Measurements from ENCODE around the gene TBC1D5. TPM values are rescaled to one million over a fixed set of nuclear protein-coding genes. Genes with fewer than 3 reads are reported as not detected.
A peak's percentile ranks its signal among the peaks of the same experiment; 100 is the strongest.

TBC1D5 gene
- total and polyA plus RNA-seq, 10 donors = 6.4 to 140 (median 97.1) TPM

DNA sequence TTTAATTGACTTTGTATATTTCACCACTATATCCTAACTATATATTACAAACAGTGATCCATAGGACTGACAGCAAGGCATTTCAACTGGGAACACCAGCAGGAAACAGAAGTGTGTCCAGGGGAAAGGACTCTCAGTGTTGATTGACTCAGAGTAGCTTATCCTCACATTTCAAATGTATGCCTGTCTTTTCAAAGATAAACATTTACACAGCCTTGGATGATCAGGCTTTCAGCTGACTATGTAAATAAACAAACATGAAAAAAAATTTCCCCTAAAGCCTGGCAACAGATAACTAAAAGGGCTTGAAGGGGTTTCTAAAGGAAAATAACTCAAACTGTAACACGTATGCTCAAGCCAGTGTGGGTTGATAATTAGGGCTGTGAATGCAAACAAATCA lies 321.8 kb downstream of the TBC1D5 start:
- no peak overlapping the region for H3K27ac ChIP-seq
- no peaks in the 10 kb centered on the region for H3K36me3 ChIP-seq
- 92 to 98% (median 97%) methylated on average over 1 of the region's 1 CpG for WGBS, 5 donors
- no peaks in the 10 kb centered on the region for H3K27me3 ChIP-seq (replicated peaks in 1 of 7)
- TF ChIP-seq, protein P1, sequence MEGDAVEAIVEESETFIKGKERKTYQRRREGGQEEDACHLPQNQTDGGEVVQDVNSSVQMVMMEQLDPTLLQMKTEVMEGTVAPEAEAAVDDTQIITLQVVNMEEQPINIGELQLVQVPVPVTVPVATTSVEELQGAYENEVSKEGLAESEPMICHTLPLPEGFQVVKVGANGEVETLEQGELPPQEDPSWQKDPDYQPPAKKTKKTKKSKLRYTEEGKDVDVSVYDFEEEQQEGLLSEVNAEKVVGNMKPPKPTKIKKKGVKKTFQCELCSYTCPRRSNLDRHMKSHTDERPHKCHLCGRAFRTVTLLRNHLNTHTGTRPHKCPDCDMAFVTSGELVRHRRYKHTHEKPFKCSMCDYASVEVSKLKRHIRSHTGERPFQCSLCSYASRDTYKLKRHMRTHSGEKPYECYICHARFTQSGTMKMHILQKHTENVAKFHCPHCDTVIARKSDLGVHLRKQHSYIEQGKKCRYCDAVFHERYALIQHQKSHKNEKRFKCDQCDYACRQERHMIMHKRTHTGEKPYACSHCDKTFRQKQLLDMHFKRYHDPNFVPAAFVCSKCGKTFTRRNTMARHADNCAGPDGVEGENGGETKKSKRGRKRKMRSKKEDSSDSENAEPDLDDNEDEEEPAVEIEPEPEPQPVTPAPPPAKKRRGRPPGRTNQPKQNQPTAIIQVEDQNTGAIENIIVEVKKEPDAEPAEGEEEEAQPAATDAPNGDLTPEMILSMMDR (IDR thresholded peaks at IDR 0.05 in 8 of 11, conservative IDR thresholded peaks at IDR 0.05 in 3 of 11) = no peak
- no peak for TF ChIP-seq POLR2A (IDR thresholded peaks at IDR 0.05)
- TF ChIP-seq POLR2AphosphoS5 (IDR thresholded peaks at IDR 0.05) = no peak
- no peak overlapping the region for H3K4me3 ChIP-seq
- H3K4me1 ChIP-seq = no peaks in the 10 kb centered on the region
- H3K9me3 ChIP-seq = no peaks in the 10 kb centered on the region
- intact Hi-C loops (cut with DNase I; ENCODE audit: low total_unique reads) = no loop called here
- DNase-seq = no peak

DNA sequence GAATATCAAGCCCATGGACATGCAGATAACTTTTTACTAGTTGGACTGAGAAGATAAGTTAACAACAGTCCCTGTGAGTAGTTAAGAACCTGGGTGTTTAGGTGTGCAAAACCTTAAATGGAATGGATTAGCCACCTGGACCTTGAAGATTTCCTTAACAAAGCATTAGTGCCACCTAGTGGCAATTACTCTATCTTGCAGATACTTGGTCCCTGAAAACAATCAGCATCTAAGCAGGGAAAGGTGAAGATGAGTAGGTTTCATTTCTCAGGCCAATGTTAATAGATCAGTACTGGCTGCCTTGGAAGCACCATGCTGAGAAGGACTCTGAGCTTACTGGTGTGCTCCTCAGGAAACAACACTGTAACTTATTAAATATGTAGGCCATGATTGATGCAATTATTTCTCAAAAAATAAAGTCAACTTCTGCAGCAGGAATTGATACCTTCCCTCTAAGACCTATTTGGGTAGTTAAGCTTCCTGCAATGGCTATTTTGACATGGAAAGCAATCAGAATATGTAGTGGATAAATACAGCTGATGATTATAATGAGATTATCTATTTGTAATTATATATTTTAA lies 329.4 kb downstream of the TBC1D5 start:
- DNase-seq = no peak
- Histone ChIP-seq H3K4me1 (no peaks in the 10 kb centered on the region), H3K36me3 (no peaks in the 10 kb centered on the region), H3K9me3 (no peaks in the 10 kb centered on the region), H3K4me3 (no peak overlapping the region), H3K27me3 (replicated peaks in 1 of 7) (no peaks in the 10 kb centered on the region), H3K27ac (no peak overlapping the region)
- TF ChIP-seq POLR2AphosphoS5 (IDR thresholded peaks at IDR 0.05) = no peak
- TF ChIP-seq, protein P1 (IDR thresholded peaks at IDR 0.05 in 8 of 11, conservative IDR thresholded peaks at IDR 0.05 in 3 of 11) = peak; percentile 43 to 84 (median 80)
- intact Hi-C loops (cut with DNase I; ENCODE audit: low total_unique reads) = loop anchor here (5.0 kb wide), 2 partner anchors 156 to 811 kb away; no protein-coding TSS in a partner anchor

DNA sequence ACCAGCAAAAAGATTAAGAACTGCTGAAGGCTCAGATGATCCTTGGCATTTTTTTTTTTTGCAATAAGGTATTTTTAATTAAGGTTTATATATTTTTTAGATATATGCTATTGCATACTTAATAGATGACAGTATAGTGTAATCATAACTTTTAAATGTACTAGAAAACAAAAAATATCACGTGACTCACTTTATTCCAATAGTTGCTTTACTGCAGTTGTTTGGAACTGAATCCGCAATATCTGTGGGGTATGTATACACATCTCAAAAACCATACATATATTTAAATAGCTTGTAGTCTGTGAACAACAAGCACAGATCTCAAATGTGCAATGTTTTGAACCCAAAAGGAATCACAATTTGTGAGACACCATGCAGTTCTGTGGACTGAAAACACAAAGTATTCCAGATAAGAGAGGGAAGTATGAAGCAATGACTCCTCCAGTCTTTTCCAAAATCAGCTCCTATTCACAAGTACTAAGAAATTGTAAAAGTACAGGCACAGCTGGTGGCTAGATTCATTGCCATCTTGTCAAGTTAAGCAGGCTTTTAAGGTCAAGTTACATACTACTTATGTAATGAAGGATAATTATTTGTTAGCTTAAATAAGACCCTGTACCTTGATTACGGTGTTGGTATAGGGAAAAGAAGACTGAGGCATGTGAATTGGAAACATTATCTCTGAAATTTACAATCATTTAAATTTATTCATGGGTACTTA lies 331.1 kb downstream of the TBC1D5 start:
- Histone ChIP-seq H3K27ac (no peak overlapping the region), H3K4me3 (no peak overlapping the region), H3K4me1 (no peaks in the 10 kb centered on the region), H3K9me3 (no peaks in the 10 kb centered on the region), H3K36me3 (peaks cover 0 to 3% (median 0%) of the 10 kb centered on the region in 6 donors), H3K27me3 (replicated peaks in 1 of 7) (no peaks in the 10 kb centered on the region)
- no peak for DNase-seq
- TF ChIP-seq POLR2A (IDR thresholded peaks at IDR 0.05) = no peak
- TF ChIP-seq, protein P1 (IDR thresholded peaks at IDR 0.05 in 8 of 11, conservative IDR thresholded peaks at IDR 0.05 in 3 of 11) = no peak
- TF ChIP-seq POLR2AphosphoS5 (IDR thresholded peaks at IDR 0.05) = no peak
- intact Hi-C loops (cut with DNase I; ENCODE audit: low total_unique reads) = loop anchor here (5.0 kb wide), 2 partner anchors 154 to 809 kb away; no protein-coding TSS in a partner anchor
- WGBS, 5 donors = 94 to 97% (median 96%) methylated on average over 3 of the region's 3 CpGs

DNA sequence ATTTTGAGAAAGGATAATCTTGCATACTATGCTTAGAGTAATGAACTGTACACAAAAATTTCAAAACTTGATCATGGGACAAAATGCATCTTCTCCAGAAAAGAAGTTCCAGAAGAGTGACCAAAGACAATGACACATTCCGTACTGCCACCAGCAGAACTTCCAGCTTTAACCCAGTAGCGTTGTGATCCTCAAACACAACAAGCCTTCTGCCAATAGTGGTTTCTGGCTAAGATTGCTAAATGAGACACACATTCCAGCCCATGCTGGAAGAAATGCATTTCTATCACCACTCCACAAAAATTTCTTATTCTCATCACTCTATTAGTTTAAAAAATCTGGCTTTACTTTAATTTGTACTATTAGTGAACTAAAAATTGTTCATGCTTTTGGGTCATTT lies 334.9 kb downstream of the TBC1D5 start:
- peaks cover 0 to 41% (median 9%) of the 10 kb centered on the region in 6 donors for H3K36me3 ChIP-seq
- no peaks in the 10 kb centered on the region for H3K9me3 ChIP-seq
- intact Hi-C loops (cut with DNase I; ENCODE audit: low total_unique reads) = no loop called here
- H3K27ac ChIP-seq = no peak overlapping the region
- 87 to 99% (median 95%) methylated on average over 2 of the region's 2 CpGs for WGBS, 5 donors
- no peaks in the 10 kb centered on the region for H3K27me3 ChIP-seq (replicated peaks in 1 of 7)
- H3K4me3 ChIP-seq = no peak overlapping the region
- TF ChIP-seq POLR2AphosphoS5 (IDR thresholded peaks at IDR 0.05) = no peak
- TF ChIP-seq, protein P1 (IDR thresholded peaks at IDR 0.05 in 8 of 11, conservative IDR thresholded peaks at IDR 0.05 in 3 of 11) = no peak
- TF ChIP-seq POLR2A (IDR thresholded peaks at IDR 0.05) = no peak
- H3K4me1 ChIP-seq = no peaks in the 10 kb centered on the region
- no peak for DNase-seq
